ENCODE data around the gene CPM. TPM values are rescaled to one million over a fixed set of nuclear protein-coding genes. Genes with fewer than 3 reads are reported as not detected.
A peak's percentile ranks its signal among the peaks of the same experiment; 100 is the strongest.
"Not testable (repeated sequence)": the region's sequence is repeated elsewhere in the genome, so short reads cannot be mapped to it uniquely, and the experiment has no call there.

Gene CPM
- total RNA-seq, 1 experiment from 2014 or later = 4.2 TPM

DNA sequence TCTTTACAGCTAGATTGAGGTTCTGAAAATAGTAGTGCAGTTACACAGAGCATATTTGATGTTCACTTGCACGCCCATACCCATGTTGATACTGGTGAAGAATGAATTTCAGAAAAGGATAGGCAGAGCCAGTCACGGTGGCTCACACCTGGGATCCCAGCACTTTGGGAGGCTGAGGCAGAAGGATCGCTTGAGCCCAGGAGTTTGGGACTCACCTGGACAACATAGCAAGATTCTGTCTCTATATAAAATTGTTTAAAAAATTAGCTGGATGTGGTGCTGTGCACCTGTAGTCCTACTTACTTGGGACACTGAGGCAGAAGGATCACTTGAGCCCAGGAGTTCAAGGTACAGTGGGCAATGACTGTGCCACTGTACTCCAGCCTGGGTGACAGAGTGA lies 68.4 kb downstream of the CPM start:
- H3K79me2 ChIP-seq (ENCODE audit: low read depth) = no peaks in the 10 kb centered on the region
- ChIA-PET POLR2A (ENCODE audit: unreplicated experiment) (no interaction called here), CTCF (no interaction called here)
- intact Hi-C loops (cut with micrococcal nuclease; ENCODE audit: unreplicated experiment) = loop anchor here (1.0 to 5.0 kb wide), 3 partner anchors 206 to 388 kb away; no protein-coding TSS in a partner anchor
- no peak overlapping the region for H3K27ac ChIP-seq
- BruUV-seq (replicated peaks) = no TSS peak
- no peak overlapping the region for H3K4me3 ChIP-seq
- H3K9me2 ChIP-seq (ENCODE audit: insufficient read depth) = no peaks in the 10 kb centered on the region
- H3K27me3 ChIP-seq (ENCODE audit: insufficient read depth, low read depth) = no peaks in the 10 kb centered on the region
- no peaks in the 10 kb centered on the region for H3K36me3 ChIP-seq (ENCODE audit: low read depth)
- H4K20me1 ChIP-seq (ENCODE audit: insufficient read depth) = no peaks in the 10 kb centered on the region
- no peaks in the 10 kb centered on the region for H3F3A ChIP-seq (ENCODE audit: insufficient read depth, low read depth)
- H3K4me1 ChIP-seq (replicated peaks; ENCODE audit: insufficient read depth) = no peaks in the 10 kb centered on the region
- no peak for DNase-seq
- no peak overlapping the region for H2AFZ ChIP-seq
- no peaks in the 10 kb centered on the region for H3K9me3 ChIP-seq (ENCODE audit: insufficient read depth, low read depth)
- TF ChIP-seq CTCF (conservative IDR thresholded peaks at IDR 0.05) (no peak), EZH2 (IDR thresholded peaks at IDR 0.05; ENCODE audit: low read depth) (no peak)
- no peak overlapping the region for H3K4me2 ChIP-seq

DNA sequence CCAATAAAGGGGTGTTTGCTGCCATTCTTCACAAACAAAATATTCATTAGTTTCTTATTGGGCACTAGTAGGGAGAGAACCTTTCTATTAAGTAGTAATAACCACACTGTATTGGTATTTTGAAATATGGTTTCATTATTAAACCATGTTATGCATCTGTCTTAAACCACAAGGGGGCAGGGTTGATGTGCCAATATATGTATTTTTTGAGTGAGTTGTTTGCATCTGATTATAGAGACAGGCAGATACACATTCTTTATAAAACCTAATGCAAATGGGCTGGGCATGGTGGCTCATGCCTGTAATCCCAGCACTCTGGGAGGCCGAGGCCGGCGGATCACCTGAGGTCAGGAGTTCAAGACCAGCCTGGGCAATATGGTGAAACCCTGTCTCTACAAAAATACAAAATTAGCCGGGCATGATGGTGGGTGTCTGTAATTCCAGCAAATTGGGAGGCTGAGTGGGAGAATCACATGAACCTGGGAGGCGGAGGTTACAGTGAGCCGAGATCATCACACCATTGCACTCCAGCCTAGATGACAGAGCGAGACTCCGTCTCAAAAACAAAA lies 69.0 kb downstream of the CPM start:
- H3K36me3 ChIP-seq (ENCODE audit: low read depth); H3K4me1 ChIP-seq (replicated peaks; ENCODE audit: insufficient read depth); H3K27me3 ChIP-seq (ENCODE audit: insufficient read depth, low read depth); H3K79me2 ChIP-seq (ENCODE audit: low read depth); CTCF ChIA-PET; POLR2A ChIA-PET (ENCODE audit: unreplicated experiment); H3K9me2 ChIP-seq (ENCODE audit: insufficient read depth); H4K20me1 ChIP-seq (ENCODE audit: insufficient read depth); BruUV-seq (replicated peaks); H3K27ac ChIP-seq; H3K9me3 ChIP-seq (ENCODE audit: insufficient read depth, low read depth); H3F3A ChIP-seq (ENCODE audit: insufficient read depth, low read depth): not testable (repeated sequence)
- Histone ChIP-seq H3K4me3 (peak overlapping the region; percentile 34; the same call in 1 of the 2 replicates), H3K4me2 (peak overlapping the region; percentile 68), H2AFZ (peak overlapping the region; percentile 71)
- intact Hi-C loops (cut with micrococcal nuclease; ENCODE audit: unreplicated experiment) = loop anchor here (1.0 to 5.0 kb wide), 3 partner anchors 206 to 388 kb away; no protein-coding TSS in a partner anchor
- peak; percentile 81 for TF ChIP-seq CTCF (conservative IDR thresholded peaks at IDR 0.05)
- peak; percentile 28 to 56 for DNase-seq

DNA sequence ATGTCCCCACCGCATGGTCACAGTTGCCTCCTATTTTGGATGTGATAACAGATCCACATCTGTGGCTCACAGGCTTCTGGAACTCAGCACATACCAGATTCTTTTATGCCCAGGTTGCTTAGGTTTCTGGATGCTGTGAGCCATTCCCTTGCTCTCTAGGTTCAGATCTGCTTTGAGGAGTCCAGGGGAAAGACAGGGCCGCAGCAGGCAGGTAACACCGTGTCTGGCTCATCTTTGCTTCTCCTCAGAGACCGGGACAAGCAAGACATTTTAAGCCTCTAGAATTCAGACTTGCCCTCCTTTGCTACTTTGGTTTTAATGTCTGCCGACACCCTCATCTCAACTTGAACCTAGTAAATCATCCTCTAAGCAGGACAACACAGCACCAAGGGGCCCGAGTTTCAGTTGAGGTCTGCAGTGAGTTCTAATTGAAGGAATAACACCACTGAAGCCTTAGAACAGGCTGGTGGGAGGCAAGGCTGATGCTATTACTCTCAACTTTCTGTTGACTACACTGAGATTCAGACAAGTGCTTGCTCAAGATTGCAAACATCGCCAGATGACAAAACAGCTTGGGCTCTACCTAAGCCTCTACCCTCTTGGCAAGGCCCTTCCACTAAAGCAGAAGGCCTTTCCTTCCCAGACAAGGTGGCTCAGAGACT lies 69.7 kb downstream of the CPM start:
- CTCF ChIA-PET = no interaction called here
- no peak overlapping the region for H3K27ac ChIP-seq
- POLR2A ChIA-PET (ENCODE audit: unreplicated experiment) = no interaction called here

More for the DNA sequence above, 69.7 kb downstream of the CPM start:
- BruUV-seq (replicated peaks) = no TSS peak
- Histone ChIP-seq H3K36me3 (ENCODE audit: low read depth) (no peaks in the 10 kb centered on the region), H3F3A (ENCODE audit: insufficient read depth, low read depth) (no peaks in the 10 kb centered on the region), H3K79me2 (ENCODE audit: low read depth) (no peaks in the 10 kb centered on the region), H4K20me1 (ENCODE audit: insufficient read depth) (no peaks in the 10 kb centered on the region), H3K4me3 (peak overlapping the region; percentile 34; the same call in 1 of the 2 replicates), H3K27me3 (ENCODE audit: insufficient read depth, low read depth) (no peaks in the 10 kb centered on the region), H3K4me1 (replicated peaks; ENCODE audit: insufficient read depth) (no peaks in the 10 kb centered on the region), H3K9me3 (ENCODE audit: insufficient read depth, low read depth) (no peaks in the 10 kb centered on the region), H3K9me2 (ENCODE audit: insufficient read depth) (no peaks in the 10 kb centered on the region), H3K4me2 (peak overlapping the region; percentile 68), H2AFZ (peak overlapping the region; percentile 71)
- intact Hi-C loops (cut with micrococcal nuclease; ENCODE audit: unreplicated experiment) = loop anchor here (5.0 kb wide), 1 partner anchor 389 kb away; no protein-coding TSS in a partner anchor
- DNase-seq = no peak
- TF ChIP-seq EZH2 (IDR thresholded peaks at IDR 0.05; ENCODE audit: low read depth) = no peak
- TF ChIP-seq CTCF (conservative IDR thresholded peaks at IDR 0.05) = no peak
